Mucosa of stomach (tissue), 1 donor: ENCODE results near the gene CLPSL1.

Source experiments
- H3K27me3 ChIP-seq: one replicate; pipeline ENCODE4 v1.7.0; 2013; ENCODE audit warnings: mild to moderate bottlenecking, low read length; ENCODE audit not compliant: control insufficient read depth, insufficient read depth
- H3K36me3 ChIP-seq: one replicate; pipeline ENCODE4 v1.7.0; 2013; ENCODE audit warnings: low read length; ENCODE audit not compliant: control insufficient read depth, insufficient read depth
- H3K4me1 ChIP-seq: one replicate; pipeline ENCODE4 v1.7.0; 2013; ENCODE audit warnings: mild to moderate bottlenecking, low read length; ENCODE audit not compliant: control insufficient read depth, insufficient read depth
- H3K4me3 ChIP-seq: one replicate; pipeline ENCODE4 v1.7.0; 2013; ENCODE audit warnings: low read length
- H3K9ac ChIP-seq: one replicate; pipeline ENCODE4 v1.7.0; 2013; ENCODE audit warnings: mild to moderate bottlenecking, low read length, moderate library complexity
- H3K9me3 ChIP-seq: one replicate; pipeline ENCODE4 v1.7.0; 2013; ENCODE audit warnings: mild to moderate bottlenecking, low read length, moderate library complexity; ENCODE audit not compliant: control insufficient read depth
- donor health status: Pancreatic carcinoma.

The CLPSL1 gene

DNA sequence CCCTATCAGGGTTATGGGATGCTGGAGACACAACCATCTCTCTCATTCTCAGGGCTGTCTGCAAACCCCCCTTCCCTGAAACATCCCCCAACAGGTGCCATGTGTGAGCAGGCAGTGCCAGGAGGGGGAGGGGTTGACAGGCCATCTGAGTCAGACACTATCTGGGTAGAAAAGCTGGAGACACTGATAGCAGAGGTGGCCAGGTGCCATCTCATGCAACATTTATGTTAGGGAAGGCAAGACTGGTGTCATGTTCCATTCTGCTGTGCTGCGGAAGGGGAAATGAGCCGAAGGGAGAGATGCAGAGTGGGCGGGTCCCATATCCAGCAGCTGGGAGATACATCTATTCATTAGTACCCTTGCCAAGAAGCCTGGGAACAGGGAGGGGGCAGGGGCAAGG is 27.9 kb downstream of the CLPSL1 start:
- no peaks in the 10 kb centered on the region for H3K27me3 ChIP-seq

DNA sequence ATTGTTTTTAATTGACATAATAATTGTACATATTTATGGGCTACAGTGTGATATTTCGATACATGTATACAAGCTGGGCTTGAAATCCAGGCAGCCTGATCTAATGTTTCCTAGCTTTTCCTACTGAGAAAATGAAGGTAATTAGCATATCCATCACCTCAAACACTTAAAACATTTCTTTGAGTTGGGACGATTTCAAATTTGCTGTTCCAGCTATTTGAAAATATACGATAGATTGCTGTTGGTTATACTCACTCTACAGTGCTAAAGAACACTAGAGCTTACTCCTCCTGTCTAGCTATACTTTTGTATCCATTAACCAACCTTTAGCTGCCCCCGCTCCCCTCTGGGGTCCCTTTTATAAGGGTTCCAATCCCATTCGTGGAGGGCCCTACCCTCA is 29.0 kb downstream of the CLPSL1 start:
- Histone ChIP-seq H3K9ac (no peak overlapping the region), H3K27me3 (peaks cover 7% of the 10 kb centered on the region), H3K9me3 (no peaks in the 10 kb centered on the region), H3K36me3 (no peaks in the 10 kb centered on the region), H3K4me3 (no peak overlapping the region), H3K4me1 (no peaks in the 10 kb centered on the region)

More for the DNA sequence above, 27.9 kb downstream of the CLPSL1 start:
- Histone ChIP-seq H3K9me3 (no peaks in the 10 kb centered on the region), H3K4me3 (no peak overlapping the region), H3K4me1 (no peaks in the 10 kb centered on the region), H3K36me3 (no peaks in the 10 kb centered on the region), H3K9ac (no peak overlapping the region)

DNA sequence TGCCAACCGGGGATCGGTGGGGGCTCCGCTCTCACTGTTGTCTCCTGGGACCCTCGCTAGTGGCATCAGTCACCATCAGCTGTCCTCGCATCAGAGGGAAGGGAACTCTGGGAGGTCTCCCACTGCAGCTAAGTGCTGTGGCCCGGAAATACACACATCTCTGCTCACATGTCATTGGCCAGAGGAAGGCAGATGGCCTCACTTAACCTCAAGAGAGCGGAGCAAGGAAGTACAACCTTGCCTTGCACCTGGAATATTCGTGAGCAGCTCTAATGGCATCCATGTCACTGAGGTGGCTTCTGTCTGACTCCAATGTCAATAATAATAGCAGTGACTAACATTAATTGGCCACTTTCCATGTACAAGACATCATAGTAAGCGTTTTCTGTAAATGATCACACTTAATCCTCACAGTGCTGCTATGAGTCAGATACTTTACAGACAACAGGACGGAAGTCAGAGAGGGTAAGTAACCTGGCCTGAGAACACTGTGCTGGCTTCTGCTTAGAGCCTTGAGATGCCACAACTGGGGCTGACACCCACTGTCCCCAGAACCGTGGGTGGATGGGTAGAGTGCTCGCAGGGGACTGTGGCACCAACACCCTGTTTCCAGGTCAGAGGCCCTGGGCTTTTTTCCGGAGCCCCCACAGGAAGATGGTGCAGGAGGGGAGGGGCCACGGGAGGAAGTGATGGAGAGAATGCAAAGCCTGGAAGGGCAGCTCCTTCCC is 30.3 kb downstream of the CLPSL1 start:
- Histone ChIP-seq H3K9me3 (no peaks in the 10 kb centered on the region), H3K27me3 (peaks cover 7% of the 10 kb centered on the region), H3K9ac (no peak overlapping the region), H3K4me1 (no peaks in the 10 kb centered on the region), H3K36me3 (no peaks in the 10 kb centered on the region), H3K4me3 (no peak overlapping the region)

DNA sequence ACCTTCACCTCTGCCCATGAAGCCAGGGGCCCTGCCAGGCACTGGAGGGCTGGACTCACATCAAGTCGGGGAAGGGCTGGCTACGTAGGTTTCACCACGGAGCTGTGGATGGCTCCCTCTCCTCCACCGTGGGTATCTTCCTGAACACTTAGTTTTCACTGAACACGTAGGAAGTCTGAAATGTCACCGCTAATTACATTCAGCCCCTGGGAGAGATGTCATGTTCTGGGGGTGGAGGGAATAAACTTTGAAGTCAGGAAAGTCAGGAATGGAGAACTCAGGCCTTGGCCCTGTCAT is 30.8 kb downstream of the CLPSL1 start:
- Histone ChIP-seq H3K9me3 (no peaks in the 10 kb centered on the region), H3K4me1 (no peaks in the 10 kb centered on the region), H3K9ac (no peak overlapping the region), H3K27me3 (peaks cover 7% of the 10 kb centered on the region), H3K4me3 (no peak overlapping the region), H3K36me3 (no peaks in the 10 kb centered on the region)

DNA sequence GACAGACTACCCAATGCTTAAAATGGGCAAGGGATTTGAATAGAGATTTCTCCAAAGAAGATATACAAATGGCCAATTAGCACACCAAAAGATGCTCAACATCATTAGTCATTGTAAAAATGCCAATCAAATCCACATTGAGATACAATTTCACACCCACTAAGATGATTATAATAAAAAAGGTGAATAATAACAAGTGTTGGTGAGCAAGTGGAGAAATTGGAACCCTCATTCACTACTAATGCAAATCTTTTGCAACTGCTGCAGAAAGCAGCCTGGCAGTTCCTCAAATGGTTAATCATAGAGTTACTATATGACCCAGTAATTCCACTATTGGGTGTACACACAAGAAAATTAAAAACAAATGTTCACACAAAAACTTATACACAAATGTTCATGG is 36.7 kb downstream of the CLPSL1 start:
- Histone ChIP-seq H3K4me1 (no peaks in the 10 kb centered on the region), H3K27me3 (peaks cover 7% of the 10 kb centered on the region), H3K4me3 (no peak overlapping the region), H3K9ac (no peak overlapping the region), H3K36me3 (no peaks in the 10 kb centered on the region), H3K9me3 (no peaks in the 10 kb centered on the region)

DNA sequence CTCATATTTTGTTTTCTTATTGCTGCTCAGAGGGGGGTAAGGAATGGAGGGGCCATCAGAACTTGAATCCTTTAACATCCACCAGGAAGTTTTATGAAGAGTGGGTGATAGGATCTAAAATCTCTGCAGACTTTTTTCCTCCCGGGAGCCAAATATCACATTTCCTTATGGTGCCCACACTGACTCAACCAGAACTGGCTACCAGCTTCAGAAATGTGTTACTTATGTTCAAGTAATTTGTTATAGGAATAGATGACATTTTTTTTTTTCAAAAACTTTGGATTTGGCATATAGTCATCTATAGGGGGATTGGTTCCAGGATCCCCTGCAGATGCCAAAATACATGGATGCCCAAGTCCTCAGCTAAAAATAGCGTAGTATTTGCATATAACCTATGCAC is 42.8 kb downstream of the CLPSL1 start:
- H3K4me1 ChIP-seq, result no peaks in the 10 kb centered on the region
- H3K9me3 ChIP-seq, result no peaks in the 10 kb centered on the region
- H3K4me3 ChIP-seq, result no peak overlapping the region
- H3K27me3 ChIP-seq, result no peaks in the 10 kb centered on the region
- H3K9ac ChIP-seq, result no peak overlapping the region
- H3K36me3 ChIP-seq, result no peaks in the 10 kb centered on the region

DNA sequence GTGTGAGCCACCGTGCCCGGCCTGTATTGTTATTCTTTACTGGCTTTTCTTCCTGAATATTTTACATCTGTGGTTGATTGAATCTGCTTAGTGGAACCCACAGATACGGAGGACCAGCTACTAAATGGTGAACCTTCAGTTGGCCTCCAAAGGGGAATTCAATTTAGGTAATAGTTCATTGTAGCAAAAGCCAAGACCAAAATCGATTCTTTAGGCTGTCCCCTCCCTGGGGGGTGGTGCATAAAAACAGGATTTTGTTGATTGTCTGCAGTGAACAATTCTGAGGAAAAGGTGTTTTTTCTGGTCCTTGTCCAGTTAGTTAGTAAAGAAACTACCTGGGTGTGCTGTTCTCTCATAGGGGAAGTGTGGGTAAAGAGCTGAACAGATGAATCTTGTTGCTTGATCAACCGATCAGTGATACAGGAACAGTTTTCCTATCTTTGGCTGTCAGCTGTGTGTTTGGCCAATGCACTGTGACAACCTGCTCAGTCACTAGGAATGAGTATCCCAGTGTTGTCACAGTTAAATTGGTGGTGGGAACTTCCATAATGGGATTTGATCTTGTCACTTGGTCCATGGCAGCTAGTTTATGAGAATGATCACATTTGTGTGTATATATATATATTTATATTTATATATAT is 43.9 kb downstream of the CLPSL1 start:
- no peaks in the 10 kb centered on the region for H3K9me3 ChIP-seq
- H3K36me3 ChIP-seq, result no peaks in the 10 kb centered on the region
- no peaks in the 10 kb centered on the region for H3K4me1 ChIP-seq
- H3K9ac ChIP-seq, result no peak overlapping the region
- no peak overlapping the region for H3K4me3 ChIP-seq
- H3K27me3 ChIP-seq, result no peaks in the 10 kb centered on the region

DNA sequence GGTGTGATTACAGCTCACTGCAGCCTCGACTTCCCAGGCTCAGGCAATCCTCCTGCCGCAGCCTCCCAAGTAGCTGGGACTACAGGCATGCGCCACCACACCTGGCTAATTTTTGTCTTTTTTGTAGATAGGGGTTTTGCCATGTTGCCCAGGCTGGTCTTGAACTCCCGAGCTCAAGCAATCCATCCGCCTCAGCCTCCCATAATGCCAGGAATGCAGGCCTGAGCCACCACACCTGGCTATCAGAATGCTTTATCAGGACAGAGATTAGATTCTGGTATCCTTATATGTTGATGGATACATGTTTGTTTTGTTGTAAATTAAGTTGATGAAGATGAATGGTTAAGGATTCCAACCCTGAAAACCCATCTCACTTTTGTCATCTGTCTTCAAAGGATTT is 48.5 kb downstream of the CLPSL1 start:
- Histone ChIP-seq H3K27me3 (no peaks in the 10 kb centered on the region), H3K4me3 (no peak overlapping the region), H3K36me3 (no peaks in the 10 kb centered on the region), H3K9me3 (no peaks in the 10 kb centered on the region), H3K4me1 (no peaks in the 10 kb centered on the region), H3K9ac (no peak overlapping the region)

DNA sequence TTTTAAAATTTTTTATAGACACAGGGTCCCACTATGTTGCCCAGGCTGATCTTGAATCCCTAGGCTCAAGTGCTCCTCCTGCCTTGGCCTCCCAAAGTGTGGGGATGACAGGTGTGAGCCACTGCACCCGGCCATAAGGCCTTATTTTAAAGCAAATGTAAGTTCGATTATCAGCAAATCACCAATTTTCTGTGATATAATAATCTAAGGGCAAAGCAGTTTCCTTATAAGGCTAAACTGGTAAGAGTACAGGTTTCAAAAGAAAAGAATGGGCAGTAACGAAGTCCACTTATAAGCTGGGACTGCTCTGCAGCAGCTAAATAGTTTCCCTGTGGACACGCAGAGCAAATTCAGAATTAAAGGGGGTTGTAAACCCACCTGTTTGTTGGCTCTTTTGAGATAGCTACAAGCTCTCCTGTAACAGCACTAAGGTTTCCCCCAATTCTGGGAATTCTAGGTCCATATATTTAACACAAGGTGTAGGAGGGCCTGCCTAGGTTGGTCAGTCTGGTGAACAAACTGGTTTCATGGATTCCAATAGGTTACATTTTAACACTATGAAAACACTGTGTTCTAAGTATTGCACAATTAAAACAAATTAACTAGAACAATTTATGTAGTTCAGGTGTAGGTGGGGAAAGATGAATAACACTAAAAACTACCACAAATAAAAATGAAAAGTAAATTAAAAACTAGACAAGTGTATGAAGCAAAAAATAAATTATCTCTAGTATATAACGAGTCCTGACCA is 50.6 kb downstream of the CLPSL1 start:
- H3K9me3 ChIP-seq, result no peaks in the 10 kb centered on the region

DNA sequence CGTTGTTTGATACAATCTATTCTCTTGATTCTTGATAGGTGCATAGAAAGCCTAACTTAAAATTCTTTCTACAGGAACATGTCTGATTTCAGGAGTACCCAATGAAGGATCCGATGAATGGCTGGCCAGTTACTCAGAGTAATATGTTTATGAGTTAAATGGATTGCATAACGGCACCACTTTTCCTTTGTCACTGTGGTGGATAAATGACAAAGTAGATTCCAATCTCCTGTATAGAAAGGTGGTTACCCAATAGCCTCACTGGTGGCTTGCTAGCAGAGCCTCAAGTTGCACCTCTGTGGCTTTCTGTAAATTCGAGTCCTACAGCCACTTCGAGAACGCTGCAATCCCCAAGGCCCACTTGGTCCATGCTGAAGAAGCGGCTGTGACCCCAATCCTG is 52.7 kb downstream of the CLPSL1 start:
- no peaks in the 10 kb centered on the region for H3K27me3 ChIP-seq
- no peak overlapping the region for H3K9ac ChIP-seq
- H3K4me3 ChIP-seq, result no peak overlapping the region
- H3K9me3 ChIP-seq, result no peaks in the 10 kb centered on the region
- H3K4me1 ChIP-seq, result no peaks in the 10 kb centered on the region
- no peaks in the 10 kb centered on the region for H3K36me3 ChIP-seq

More for the DNA sequence above, 50.6 kb downstream of the CLPSL1 start:
- no peaks in the 10 kb centered on the region for H3K36me3 ChIP-seq
- no peak overlapping the region for H3K4me3 ChIP-seq
- H3K4me1 ChIP-seq, result no peaks in the 10 kb centered on the region
- H3K27me3 ChIP-seq, result no peaks in the 10 kb centered on the region
- no peak overlapping the region for H3K9ac ChIP-seq
